ENCODE data around the gene DACT3.

Gene DACT3

GRCh38 chr19:46610851-46611770, 49.9 kb downstream of the DACT3 start:
- no peak for DNase-seq

- DNase-seq = no peak
These were observed 50.6 kb downstream of the DACT3 start for GRCh38 chr19:46610413-46610775.

GRCh38 chr19:46609511-46610412, 51.2 kb downstream of the DACT3 start:
- no peak for DNase-seq

GRCh38 chr19:46608581-46609345, 52.2 kb downstream of the DACT3 start:
- no peak for DNase-seq

- DNase-seq = no peak
These were observed 52.8 kb downstream of the DACT3 start for GRCh38 chr19:46608178-46608577.

GRCh38 chr19:46607448-46607841, 53.5 kb downstream of the DACT3 start:
- DNase-seq = no peak

GRCh38 chr19:46606681-46607447, 54.1 kb downstream of the DACT3 start:
- no peak for DNase-seq

GRCh38 chr19:46606019-46606418, 55.0 kb downstream of the DACT3 start:
- DNase-seq = no peak

GRCh38 chr19:46605356-46605821, 55.6 kb downstream of the DACT3 start:
- no peak for DNase-seq

- DNase-seq = no peak
These were observed 56.1 kb downstream of the DACT3 start for GRCh38 chr19:46604781-46605355.

- no peak for DNase-seq
These were observed 57.2 kb downstream of the DACT3 start for GRCh38 chr19:46603752-46604231.

- DNase-seq = no peak
These were observed 57.8 kb downstream of the DACT3 start for GRCh38 chr19:46603195-46603637.

- no peak for DNase-seq
These were observed 58.4 kb downstream of the DACT3 start for GRCh38 chr19:46602392-46603194.

GRCh38 chr19:46601318-46602224, 59.4 kb downstream of the DACT3 start, which contains the start of gene CALM3:
TSS of gene CALM3 (plus strand) at chr19:46601330. CDS start at chr19:46601435, 105 bp downstream.
- no peak for DNase-seq

GRCh38 chr19:46600384-46601317, 60.3 kb downstream of the DACT3 start:
- DNase-seq = peak; percentile 97

- DNase-seq = no peak
These were observed 61.1 kb downstream of the DACT3 start for GRCh38 chr19:46599716-46600373.

- no peak for DNase-seq
These were observed 62.5 kb downstream of the DACT3 start for GRCh38 chr19:46598372-46598917.
